ENCODE measurements around the gene KIAA2012. TPM values are rescaled to one million over a fixed set of nuclear protein-coding genes. Genes with fewer than 3 reads are reported as not detected.

Gene KIAA2012
- total RNA-seq, 1 donor: not detected

DNA sequence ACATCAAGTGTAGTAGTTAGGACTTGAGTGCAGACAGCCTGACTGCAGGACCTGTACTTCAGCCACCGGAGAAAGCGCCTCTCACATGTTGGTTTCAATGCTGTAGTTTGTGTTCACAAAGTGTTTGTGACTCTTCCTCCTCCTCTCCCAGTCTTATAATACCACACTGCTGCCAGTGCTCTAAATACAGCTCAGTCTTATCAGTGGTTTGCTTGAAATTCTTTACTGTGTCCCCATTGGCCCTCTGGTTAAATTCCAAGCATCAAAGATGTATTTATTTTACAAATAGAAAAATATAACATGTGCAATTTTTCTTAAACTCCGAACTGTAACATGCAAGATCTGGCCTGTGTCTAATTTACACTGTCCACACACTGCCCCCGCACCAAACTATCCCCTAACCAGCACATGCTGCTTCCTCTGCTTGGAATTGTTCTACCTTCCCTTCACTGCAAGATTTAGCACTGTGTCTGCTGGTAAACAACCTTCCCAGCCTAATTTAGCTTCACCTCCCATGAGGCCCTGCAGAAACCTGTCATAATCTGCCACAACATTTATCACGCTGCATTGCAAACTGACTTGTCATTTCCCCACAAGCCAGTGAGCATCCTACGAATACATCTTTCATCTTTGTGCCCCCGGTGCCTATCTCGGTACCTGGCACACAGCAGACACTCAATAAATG, 88.2 kb downstream of the KIAA2012 start:
- Histone ChIP-seq H3K4me2 (ENCODE audit: insufficient read depth, low read length) (no peak overlapping the region), H2AFZ (ENCODE audit: low read length) (no peak overlapping the region)
- no peak for DNase-seq (ENCODE audit: insufficient read length, low spot score, missing footprints)

DNA sequence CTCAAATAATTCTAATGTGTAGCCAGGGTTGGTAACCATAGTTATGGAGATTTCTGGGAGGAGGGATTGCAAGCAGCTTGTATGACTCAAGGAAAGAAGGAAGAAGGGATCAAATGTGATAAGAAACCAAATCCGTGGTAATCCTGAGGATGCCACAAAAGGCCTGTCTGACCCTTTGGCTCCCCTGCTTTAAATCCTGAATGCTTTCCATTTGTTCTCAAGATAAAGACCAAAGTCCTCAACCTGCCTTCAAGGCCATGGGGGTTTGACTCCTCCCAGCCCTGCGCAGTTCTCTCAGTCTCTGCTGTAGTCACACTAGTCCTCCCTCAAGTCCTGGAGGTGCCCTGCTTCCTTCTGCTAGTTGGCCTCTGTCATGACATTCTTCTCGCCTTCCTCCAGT, 91.4 kb downstream of the KIAA2012 start:
- no peak overlapping the region for H3K4me2 ChIP-seq (ENCODE audit: insufficient read depth, low read length)
- no peak overlapping the region for H3K4me3 ChIP-seq (ENCODE audit: insufficient read depth, low read length)
- TF ChIP-seq, protein P1, sequence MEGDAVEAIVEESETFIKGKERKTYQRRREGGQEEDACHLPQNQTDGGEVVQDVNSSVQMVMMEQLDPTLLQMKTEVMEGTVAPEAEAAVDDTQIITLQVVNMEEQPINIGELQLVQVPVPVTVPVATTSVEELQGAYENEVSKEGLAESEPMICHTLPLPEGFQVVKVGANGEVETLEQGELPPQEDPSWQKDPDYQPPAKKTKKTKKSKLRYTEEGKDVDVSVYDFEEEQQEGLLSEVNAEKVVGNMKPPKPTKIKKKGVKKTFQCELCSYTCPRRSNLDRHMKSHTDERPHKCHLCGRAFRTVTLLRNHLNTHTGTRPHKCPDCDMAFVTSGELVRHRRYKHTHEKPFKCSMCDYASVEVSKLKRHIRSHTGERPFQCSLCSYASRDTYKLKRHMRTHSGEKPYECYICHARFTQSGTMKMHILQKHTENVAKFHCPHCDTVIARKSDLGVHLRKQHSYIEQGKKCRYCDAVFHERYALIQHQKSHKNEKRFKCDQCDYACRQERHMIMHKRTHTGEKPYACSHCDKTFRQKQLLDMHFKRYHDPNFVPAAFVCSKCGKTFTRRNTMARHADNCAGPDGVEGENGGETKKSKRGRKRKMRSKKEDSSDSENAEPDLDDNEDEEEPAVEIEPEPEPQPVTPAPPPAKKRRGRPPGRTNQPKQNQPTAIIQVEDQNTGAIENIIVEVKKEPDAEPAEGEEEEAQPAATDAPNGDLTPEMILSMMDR (IDR thresholded peaks at IDR 0.05; ENCODE audit: extremely low read depth, low read depth, low read length): no peak
- no peak overlapping the region for H2AFZ ChIP-seq (ENCODE audit: low read length)
- no peak overlapping the region for H3K27ac ChIP-seq (ENCODE audit: low read depth, low read length)
- H4K20me1 ChIP-seq (ENCODE audit: insufficient read depth, low read length): no peaks in the 10 kb centered on the region
- peaks cover 10% of the 10 kb centered on the region for H3K4me1 ChIP-seq (ENCODE audit: insufficient read depth, low read length)
- H3K79me2 ChIP-seq (ENCODE audit: insufficient read depth, low read length): no peaks in the 10 kb centered on the region
- peak; percentile 37 for DNase-seq (ENCODE audit: insufficient read length, low spot score, missing footprints)
- H3K9me3 ChIP-seq (ENCODE audit: low read depth, low read length): no peaks in the 10 kb centered on the region
- no peaks in the 10 kb centered on the region for H3K27me3 ChIP-seq (ENCODE audit: insufficient read depth, low read length)
- H3K36me3 ChIP-seq (ENCODE audit: insufficient read depth, low read length): no peaks in the 10 kb centered on the region

More for the DNA sequence above, 88.2 kb downstream of the KIAA2012 start:
- peaks cover 10% of the 10 kb centered on the region for H3K4me1 ChIP-seq (ENCODE audit: insufficient read depth, low read length)
- no peaks in the 10 kb centered on the region for H3K9me3 ChIP-seq (ENCODE audit: low read depth, low read length)
- TF ChIP-seq, protein P1 (IDR thresholded peaks at IDR 0.05; ENCODE audit: extremely low read depth, low read depth, low read length): no peak
- H4K20me1 ChIP-seq (ENCODE audit: insufficient read depth, low read length): no peaks in the 10 kb centered on the region
- H3K36me3 ChIP-seq (ENCODE audit: insufficient read depth, low read length): no peaks in the 10 kb centered on the region
- no peak overlapping the region for H3K27ac ChIP-seq (ENCODE audit: low read depth, low read length)
- no peaks in the 10 kb centered on the region for H3K79me2 ChIP-seq (ENCODE audit: insufficient read depth, low read length)
- no peak overlapping the region for H3K4me3 ChIP-seq (ENCODE audit: insufficient read depth, low read length)
- H3K27me3 ChIP-seq (ENCODE audit: insufficient read depth, low read length): no peaks in the 10 kb centered on the region

DNA sequence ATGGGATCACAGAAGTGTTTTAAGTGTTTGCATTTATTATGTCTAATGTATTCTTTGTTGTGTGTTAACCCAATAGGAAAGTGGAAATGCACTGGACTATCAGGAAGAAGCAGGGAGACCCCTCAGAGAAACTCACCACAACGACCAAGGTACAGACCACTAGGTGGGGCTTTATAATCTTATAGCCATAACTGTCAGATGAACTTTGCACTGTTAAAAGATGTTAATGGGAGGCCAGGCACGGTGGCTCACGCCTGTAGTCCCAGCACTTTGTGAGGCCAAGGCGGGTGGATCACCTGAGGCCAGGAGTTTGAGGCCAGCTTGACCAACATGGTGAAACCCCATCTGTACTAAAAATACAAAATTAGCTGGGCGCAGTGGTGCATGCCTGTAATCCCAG, 92.2 kb downstream of the KIAA2012 start:
- Histone ChIP-seq H3K27ac (ENCODE audit: low read depth, low read length) (no peak overlapping the region), H3K4me3 (ENCODE audit: insufficient read depth, low read length) (no peak overlapping the region), H3K4me1 (ENCODE audit: insufficient read depth, low read length) (peaks cover 10% of the 10 kb centered on the region), H3K4me2 (ENCODE audit: insufficient read depth, low read length) (no peak overlapping the region), H2AFZ (ENCODE audit: low read length) (no peak overlapping the region), H3K79me2 (ENCODE audit: insufficient read depth, low read length) (no peaks in the 10 kb centered on the region), H4K20me1 (ENCODE audit: insufficient read depth, low read length) (no peaks in the 10 kb centered on the region), H3K9me3 (ENCODE audit: low read depth, low read length) (no peaks in the 10 kb centered on the region), H3K36me3 (ENCODE audit: insufficient read depth, low read length) (no peaks in the 10 kb centered on the region), H3K27me3 (ENCODE audit: insufficient read depth, low read length) (no peaks in the 10 kb centered on the region)
- TF ChIP-seq, protein P1 (IDR thresholded peaks at IDR 0.05; ENCODE audit: extremely low read depth, low read depth, low read length): no peak
- DNase-seq (ENCODE audit: insufficient read length, low spot score, missing footprints): no peak

DNA sequence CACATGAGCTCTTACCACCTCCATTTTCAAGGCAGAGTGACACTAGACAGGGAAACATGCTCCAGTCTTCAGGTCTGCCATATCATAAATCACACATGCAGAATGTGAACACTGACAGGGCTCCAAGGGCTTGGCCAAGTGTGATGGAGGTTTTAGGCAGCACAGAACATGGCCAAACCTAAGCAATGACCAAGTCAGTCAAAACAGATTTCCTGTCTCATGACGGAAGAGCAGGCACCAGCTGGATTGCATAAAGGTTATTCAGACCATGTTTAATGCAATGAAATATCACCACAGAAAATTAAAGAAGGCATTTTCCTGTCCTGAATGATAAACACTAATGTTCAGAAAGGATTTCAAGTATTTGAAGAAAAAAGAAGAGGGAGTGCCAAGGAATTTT, 92.9 kb downstream of the KIAA2012 start:
- Histone ChIP-seq H3K4me1 (ENCODE audit: insufficient read depth, low read length) (peaks cover 8% of the 10 kb centered on the region), H2AFZ (ENCODE audit: low read length) (no peak overlapping the region), H3K4me2 (ENCODE audit: insufficient read depth, low read length) (no peak overlapping the region), H3K27me3 (ENCODE audit: insufficient read depth, low read length) (no peaks in the 10 kb centered on the region), H3K36me3 (ENCODE audit: insufficient read depth, low read length) (no peaks in the 10 kb centered on the region), H3K27ac (ENCODE audit: low read depth, low read length) (no peak overlapping the region), H4K20me1 (ENCODE audit: insufficient read depth, low read length) (no peaks in the 10 kb centered on the region), H3K79me2 (ENCODE audit: insufficient read depth, low read length) (no peaks in the 10 kb centered on the region), H3K4me3 (ENCODE audit: insufficient read depth, low read length) (no peak overlapping the region), H3K9me3 (ENCODE audit: low read depth, low read length) (no peaks in the 10 kb centered on the region)
- TF ChIP-seq, protein P1 (IDR thresholded peaks at IDR 0.05; ENCODE audit: extremely low read depth, low read depth, low read length): no peak
- no peak for DNase-seq (ENCODE audit: insufficient read length, low spot score, missing footprints)
